HG02623 (cell line): ENCODE measurements around the gene RNF144A.
"Not testable (repeated sequence)": the region's sequence is repeated elsewhere in the genome, so short reads cannot be mapped to it uniquely, and the experiment has no call there.

Experiments used
- ATAC-seq: cut with Tn5 transposase; IDR thresholded peaks from one replicate; pipeline ENCODE4 v1.9.1; 2021; ENCODE audit warnings: moderate library complexity; ENCODE audit not compliant: unreplicated experiment

Gene RNF144A

DNA sequence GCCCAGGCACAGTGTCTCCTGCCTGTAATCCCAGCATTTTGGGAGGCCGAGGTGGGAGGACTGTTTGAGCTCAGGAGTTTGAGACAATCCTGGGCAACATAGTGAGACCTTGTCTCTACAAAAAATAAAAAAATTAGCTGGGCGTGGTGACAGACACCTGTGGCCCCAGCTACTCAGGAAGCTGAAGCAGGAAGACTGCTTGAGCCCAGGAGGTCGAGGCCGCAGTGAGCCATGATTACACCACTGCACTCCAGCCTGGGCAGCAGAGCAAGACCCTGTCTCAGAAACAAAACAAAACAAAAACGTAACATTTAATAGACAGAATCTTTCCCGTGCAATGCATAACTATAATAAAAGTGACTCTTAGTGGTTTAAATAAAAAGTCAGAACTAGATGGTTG, 84.2 kb downstream of the RNF144A start:
- not testable (repeated sequence) for ATAC-seq

GRCh38 chr2:7003895-7004294, 86.7 kb downstream of the RNF144A start:
- ATAC-seq: no peak

DNA sequence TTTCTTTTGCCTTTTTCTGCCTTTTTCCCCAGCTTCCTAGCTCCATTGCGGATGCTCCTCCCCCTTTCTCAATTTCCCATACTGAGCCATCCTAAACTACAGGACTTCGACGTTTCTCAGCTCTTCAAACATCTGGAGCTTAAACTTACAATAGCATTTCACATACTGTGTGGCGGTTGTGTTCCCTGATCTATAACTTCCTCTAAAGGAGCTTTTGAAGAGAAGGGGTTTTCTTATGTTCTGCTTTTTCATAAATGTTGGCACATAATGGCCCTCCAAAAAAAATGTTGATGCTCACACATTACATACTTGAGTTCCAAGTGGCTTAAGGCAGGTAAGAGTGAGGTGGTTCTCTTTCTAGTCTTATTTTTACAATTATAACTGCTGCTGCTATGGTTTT, 87.4 kb downstream of the RNF144A start:
- no peak for ATAC-seq

GRCh38 chr2:7007488-7007845, 90.3 kb downstream of the RNF144A start:
- no peak for ATAC-seq

- peak; percentile 45 for ATAC-seq
Measured at GRCh38 chr2:7007846-7008741, 90.9 kb downstream of the RNF144A start.

GRCh38 chr2:7009207-7009911, 92.1 kb downstream of the RNF144A start:
- no peak for ATAC-seq

GRCh38 chr2:7010391-7011054, 93.3 kb downstream of the RNF144A start:
- no peak for ATAC-seq

- no peak for ATAC-seq
Measured at GRCh38 chr2:7011356-7012083, 94.3 kb downstream of the RNF144A start.

- ATAC-seq: no peak
Measured at GRCh38 chr2:7012141-7012764, 95.0 kb downstream of the RNF144A start.

GRCh38 chr2:7013471-7014160, 96.4 kb downstream of the RNF144A start:
- peak; percentile 8 for ATAC-seq

DNA sequence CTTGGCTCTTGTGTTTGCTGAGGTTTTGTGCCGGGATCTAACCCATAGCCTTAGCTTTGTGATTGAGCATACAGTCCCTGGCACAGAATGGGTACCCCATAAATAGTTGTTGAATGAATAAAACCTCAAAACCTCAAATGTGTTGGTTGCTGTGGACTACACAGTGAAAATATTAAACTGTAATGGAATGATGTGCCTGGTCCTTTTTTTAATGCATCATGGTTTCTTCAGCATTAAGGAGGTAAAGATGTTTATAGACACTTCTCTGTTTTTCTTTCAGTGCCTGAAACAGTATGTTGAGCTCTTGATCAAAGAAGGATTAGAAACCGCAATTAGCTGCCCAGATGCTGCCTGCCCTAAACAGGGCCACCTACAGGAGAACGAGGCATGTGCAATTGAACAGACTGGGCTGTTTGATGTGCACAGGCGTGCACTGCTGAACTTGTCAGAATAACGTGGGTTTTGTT, 97.0 kb downstream of the RNF144A start:
- ATAC-seq: peak; percentile 80

- no peak for ATAC-seq
Measured at GRCh38 chr2:7015007-7015950, 98.1 kb downstream of the RNF144A start.

GRCh38 chr2:7016148-7016547, 98.9 kb downstream of the RNF144A start:
- no peak for ATAC-seq

- ATAC-seq: no peak
Measured at GRCh38 chr2:7016601-7017211, 99.5 kb downstream of the RNF144A start.

GRCh38 chr2:7017671-7018281, 100.6 kb downstream of the RNF144A start:
- ATAC-seq: no peak

DNA sequence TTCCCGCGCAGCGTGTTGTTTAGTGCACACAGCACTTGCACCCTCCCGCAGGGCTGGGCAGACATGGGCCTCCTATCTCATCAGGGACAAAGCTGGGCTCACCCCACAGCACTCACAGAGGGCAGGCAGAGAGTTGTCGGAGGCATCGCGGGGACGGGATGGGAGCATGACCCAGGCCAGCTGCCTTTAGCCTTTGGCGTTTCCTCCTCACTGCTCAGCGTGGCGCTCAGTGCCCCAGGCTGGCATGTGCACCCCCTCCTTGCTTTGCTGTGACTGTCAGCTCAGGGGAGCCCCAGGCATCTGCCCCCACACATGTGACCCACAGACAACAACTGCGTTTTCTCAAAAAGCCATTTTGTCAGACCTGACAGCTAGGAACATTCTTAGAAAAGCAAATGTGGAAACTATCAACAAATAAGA, 101.1 kb downstream of the RNF144A start:
- no peak for ATAC-seq

- ATAC-seq: no peak
Measured at GRCh38 chr2:7018767-7019166, 101.6 kb downstream of the RNF144A start.

GRCh38 chr2:7019191-7019590, 102.0 kb downstream of the RNF144A start:
- ATAC-seq: no peak
